Activated CD4-positive, CD25-positive, alpha-beta regulatory T cell (primary cell): ENCODE data around the gene HORMAD1.
"Not testable (repeated sequence)": the region's sequence is repeated elsewhere in the genome, so short reads cannot be mapped to it uniquely, and the experiment has no call there.

ENCODE experiments used
- DNase-seq, 4 experiments: peaks; one replicate each; lab custom pipeline; 2025; lab: John Stamatoyannopoulos, UW

The HORMAD1 gene

GRCh38 chr1:150696995-150697927 lies 23.4 kb downstream of the HORMAD1 start, which contains the start of gene GOLPH3L:
Gene GOLPH3L (minus strand): TSS chr1:150697154. CDS start chr1:150694838, 2,316 bp downstream.
- DNase-seq: peak; percentile 49 to 69 (median 61)

- DNase-seq: no peak
These were observed 24.1 kb downstream of the HORMAD1 start for GRCh38 chr1:150696590-150696989.

- no peak for DNase-seq
These were observed 24.5 kb downstream of the HORMAD1 start for GRCh38 chr1:150696162-150696561.

- DNase-seq: no peak
These were observed 25.1 kb downstream of the HORMAD1 start for GRCh38 chr1:150695561-150695960.

- no peak for DNase-seq
These were observed 28.0 kb downstream of the HORMAD1 start for GRCh38 chr1:150692720-150693119.

- DNase-seq: no peak
These were observed 31.9 kb downstream of the HORMAD1 start for GRCh38 chr1:150688763-150689162.

- no peak for DNase-seq
These were observed 34.4 kb downstream of the HORMAD1 start for GRCh38 chr1:150686275-150686674.

GRCh38 chr1:150683914-150684313 lies 36.8 kb downstream of the HORMAD1 start:
- DNase-seq: no peak

- DNase-seq: no peak
These were observed 41.7 kb downstream of the HORMAD1 start for GRCh38 chr1:150678988-150679387.

GRCh38 chr1:150674881-150675280 lies 45.8 kb downstream of the HORMAD1 start:
- DNase-seq: no peak

- no peak for DNase-seq
These were observed 57.4 kb downstream of the HORMAD1 start for GRCh38 chr1:150663321-150663720.

GRCh38 chr1:150662811-150663210 lies 57.9 kb downstream of the HORMAD1 start:
- DNase-seq: no peak

GRCh38 chr1:150661156-150661555 lies 59.5 kb downstream of the HORMAD1 start:
- DNase-seq: no peak

GRCh38 chr1:150660584-150660983 lies 60.1 kb downstream of the HORMAD1 start:
- no peak for DNase-seq

- DNase-seq: not testable (repeated sequence)
These were observed 63.6 kb downstream of the HORMAD1 start for GRCh38 chr1:150657064-150657463.

GRCh38 chr1:150654635-150655034 lies 66.1 kb downstream of the HORMAD1 start:
- DNase-seq: not testable (repeated sequence)

GRCh38 chr1:150650193-150650592 lies 70.5 kb downstream of the HORMAD1 start:
- no peak for DNase-seq

GRCh38 chr1:150649441-150650075 lies 71.1 kb downstream of the HORMAD1 start:
- DNase-seq: no peak
